ENCODE measurements around the gene EFCAB8.
"Not testable (repeated sequence)": the region's sequence is repeated elsewhere in the genome, so short reads cannot be mapped to it uniquely, and the experiment has no call there.

Gene EFCAB8

DNA sequence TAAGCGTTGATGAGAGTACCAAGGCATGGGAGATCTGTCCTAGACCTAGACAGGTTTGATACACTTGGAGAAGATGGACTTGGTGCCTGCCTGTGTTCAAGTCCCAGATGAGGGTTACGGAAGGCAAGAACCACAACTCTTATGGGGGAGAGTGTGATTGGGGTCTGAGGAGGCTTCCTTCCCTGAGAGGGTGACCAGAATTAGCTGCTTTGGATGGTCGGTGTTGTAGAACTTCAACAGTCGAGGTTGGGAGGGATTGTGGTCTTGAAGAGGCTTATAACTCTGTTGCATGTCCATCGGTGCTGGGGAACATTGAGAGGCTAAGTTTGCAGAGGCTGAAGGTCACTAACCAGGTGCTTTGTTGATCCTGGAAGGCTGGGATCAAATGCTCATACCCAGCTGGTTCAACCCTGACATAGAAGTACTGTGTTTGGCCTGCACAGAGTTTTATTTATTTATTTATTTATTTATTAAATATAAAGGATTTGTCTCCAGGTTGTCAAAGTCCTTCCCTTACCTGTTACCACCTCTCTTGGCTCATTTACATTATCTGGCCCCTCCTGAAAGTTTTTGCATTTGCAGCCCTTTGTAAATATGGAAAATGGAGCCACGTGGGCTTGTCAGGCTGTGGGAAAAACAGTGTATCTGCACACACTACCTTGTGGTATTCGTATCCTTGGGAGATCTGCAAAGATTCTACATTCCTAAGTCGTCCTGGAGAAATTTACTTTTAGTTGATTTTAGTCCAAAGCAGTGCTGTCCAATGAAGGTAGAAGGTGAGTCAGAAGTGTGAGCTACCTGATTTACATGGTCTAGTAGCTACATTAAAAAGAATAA, 15.8 kb upstream of the EFCAB8 start:
- DNase-seq = no peak

DNA sequence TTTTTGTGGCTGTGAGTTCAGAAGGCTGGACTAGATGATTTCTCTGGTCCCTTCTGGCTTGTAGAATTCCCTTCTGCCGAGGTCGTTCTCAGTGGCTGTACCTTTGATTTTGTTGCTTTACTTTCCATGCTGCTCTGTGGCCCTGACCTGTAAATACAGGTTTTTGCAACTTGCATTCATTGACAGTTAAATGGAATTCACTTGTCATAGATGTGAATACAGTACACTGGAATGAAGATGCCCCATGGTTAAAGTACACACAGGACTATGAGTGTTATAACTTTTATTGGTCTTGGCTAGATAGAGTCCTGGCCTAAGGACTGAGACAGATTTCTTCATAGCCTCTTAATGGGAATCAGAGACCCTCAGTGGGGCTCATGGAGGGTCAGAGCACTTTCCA, 12.9 kb upstream of the EFCAB8 start:
- no peak for DNase-seq

DNA sequence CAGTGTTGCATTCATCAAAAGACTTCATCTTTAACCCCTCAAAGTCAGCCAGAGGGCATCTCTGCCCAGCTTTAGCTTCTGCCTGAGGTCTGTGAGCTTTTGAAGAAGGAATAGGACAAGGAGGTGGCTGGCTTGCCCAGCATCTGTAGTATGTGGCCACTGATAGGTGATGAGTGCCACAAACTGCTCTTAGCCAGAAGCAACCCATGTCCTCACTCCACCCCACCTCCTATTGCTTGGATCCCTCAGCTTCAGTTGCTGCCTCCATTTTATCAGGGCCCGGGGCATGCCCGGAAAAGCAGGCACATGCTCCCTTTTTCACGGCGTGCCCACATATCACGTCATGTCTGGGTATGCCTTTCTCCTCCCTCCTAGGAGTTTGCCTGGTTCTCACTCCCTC, 11.9 kb upstream of the EFCAB8 start:
- no peak for DNase-seq

DNA sequence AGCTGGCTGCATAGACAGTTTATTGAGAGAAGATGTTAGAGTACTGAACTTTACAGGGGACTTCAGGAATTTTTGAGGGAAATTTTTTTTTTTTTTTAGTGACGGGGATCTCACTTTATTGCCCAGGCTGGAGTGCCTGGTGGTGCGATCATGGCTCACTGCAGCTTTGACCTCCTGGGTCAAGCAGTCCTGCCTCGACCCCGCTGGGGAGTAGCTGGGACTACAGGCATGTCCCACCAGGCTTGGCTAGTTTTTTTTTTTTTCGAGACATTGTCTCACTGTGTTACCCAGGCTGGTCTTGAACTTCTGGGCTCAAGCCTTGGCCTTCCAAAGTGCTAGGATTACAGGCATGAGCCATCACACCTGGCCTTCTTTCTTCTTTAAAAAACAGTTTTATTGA, 10.8 kb upstream of the EFCAB8 start:
- no peak for DNase-seq

- no peak for DNase-seq
Measured at GRCh38 chr20:32848846-32849245, 9.9 kb upstream of the EFCAB8 start.

DNA sequence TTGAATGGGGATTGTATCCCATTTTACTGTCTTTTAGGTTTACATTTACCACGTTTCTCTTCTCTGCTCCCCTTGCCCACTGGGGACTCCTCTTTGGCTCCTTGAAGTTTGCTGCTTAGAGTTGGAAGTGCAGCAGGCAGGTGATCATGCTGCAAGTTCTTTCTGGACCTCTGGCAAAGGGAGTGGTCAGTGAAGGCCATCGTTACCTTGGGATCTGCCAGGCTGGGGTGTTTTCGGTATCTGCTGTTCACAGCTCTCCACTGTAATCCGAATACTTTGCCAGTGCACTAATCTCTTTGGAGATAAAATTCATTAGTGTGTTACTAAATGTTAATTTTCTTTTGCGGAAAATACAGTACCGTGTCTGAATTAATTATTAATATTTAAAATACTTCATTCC, 9.1 kb upstream of the EFCAB8 start:
- DNase-seq = no peak

- DNase-seq = no peak
Measured at GRCh38 chr20:32855387-32855786, 3.3 kb upstream of the EFCAB8 start.

- no peak for DNase-seq
Measured at GRCh38 chr20:32858189-32858588, 534 bp upstream of the EFCAB8 start.

DNA sequence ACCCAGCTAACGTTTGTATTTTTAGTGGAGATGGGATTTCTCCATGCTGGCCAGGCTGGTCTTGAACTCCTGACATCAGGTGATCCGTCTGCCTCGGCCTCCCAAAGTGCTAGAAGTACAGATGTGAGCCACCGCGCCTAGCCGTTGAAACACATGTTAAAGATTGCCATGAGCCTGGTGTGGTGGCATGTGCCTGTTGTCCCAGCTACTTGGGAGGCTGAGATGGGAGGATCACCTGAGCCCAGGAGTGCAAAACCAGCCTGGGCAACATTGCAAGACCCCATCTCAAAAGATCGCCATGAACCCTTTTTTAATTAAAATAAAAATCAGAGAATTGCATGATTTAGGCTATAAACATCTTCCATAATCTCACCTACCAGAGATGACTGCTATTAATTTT, 2.7 kb downstream of the EFCAB8 start:
- DNase-seq = no peak

- DNase-seq = no peak
Measured at GRCh38 chr20:32869562-32869961, 10.8 kb downstream of the EFCAB8 start.

GRCh38 chr20:32870526-32870925, 11.8 kb downstream of the EFCAB8 start:
- not testable (repeated sequence) for DNase-seq

- DNase-seq = no peak
Measured at GRCh38 chr20:32870985-32871384, 12.3 kb downstream of the EFCAB8 start.

GRCh38 chr20:32871627-32872160, 13.0 kb downstream of the EFCAB8 start:
- no peak for DNase-seq

DNA sequence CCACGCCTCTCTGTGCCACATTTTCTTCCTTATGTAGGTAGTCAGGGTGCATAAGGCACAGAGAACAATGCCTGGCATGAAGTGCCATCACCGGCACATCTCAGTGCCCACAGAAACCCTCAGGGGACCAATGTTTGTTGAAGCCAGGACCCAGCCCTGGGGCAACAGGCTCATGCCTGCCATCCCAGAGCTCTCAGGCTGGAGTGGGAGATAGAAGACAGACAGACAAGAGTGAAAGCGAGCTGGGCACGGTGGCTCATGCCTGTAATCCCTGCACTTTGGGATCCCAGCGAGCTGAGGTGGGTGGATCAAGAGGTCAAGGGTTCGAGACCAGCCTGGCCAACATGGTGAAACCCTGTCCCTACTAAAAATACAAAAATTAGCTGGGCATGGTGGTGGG, 13.5 kb downstream of the EFCAB8 start:
- no peak for DNase-seq

DNA sequence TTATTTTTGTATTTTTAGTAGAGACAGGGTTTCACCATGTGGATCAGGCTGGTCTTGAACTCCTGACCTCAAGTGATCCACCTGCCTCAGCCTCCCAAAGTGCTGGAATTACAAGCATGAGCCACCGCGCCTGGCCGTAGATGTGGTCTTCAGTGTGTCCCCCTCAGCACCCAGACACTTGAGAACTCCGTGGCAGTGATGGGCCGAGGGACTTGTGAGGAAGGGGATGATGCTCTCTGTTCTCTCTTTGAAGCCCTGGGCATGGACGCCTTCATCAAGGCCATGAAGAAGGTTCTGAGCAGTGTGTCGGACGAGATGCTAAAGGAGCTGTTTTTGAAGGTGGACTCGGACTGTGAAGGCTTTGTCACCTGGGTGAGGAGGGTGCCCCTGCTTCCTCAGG, 16.9 kb downstream of the EFCAB8 start:
- DNase-seq = no peak

GRCh38 chr20:32877507-32877906, 18.8 kb downstream of the EFCAB8 start:
- no peak for DNase-seq

GRCh38 chr20:32878820-32879219, 20.1 kb downstream of the EFCAB8 start:
- DNase-seq = no peak

GRCh38 chr20:32879538-32879937, 20.8 kb downstream of the EFCAB8 start:
- no peak for DNase-seq

DNA sequence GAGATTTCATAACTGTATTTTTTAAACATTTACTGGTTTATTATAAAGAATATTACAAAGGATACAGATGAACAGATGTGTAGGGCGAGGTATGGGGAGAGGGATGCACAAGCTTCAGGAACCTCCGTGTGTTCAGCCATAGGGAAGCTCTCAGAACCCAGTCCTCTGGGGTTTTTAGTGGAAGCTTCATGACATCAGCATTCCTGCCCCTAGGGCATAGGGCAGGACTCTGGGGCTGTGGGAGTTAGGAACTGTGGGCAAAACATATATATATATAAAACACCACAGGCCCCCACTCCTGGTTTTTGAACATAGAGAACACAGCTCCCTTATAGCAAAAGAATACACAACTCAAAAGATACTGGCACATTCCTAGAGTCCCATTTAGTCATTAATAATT, 21.9 kb downstream of the EFCAB8 start:
- no peak for DNase-seq

- no peak for DNase-seq
Measured at GRCh38 chr20:32883081-32883480, 24.4 kb downstream of the EFCAB8 start.

DNA sequence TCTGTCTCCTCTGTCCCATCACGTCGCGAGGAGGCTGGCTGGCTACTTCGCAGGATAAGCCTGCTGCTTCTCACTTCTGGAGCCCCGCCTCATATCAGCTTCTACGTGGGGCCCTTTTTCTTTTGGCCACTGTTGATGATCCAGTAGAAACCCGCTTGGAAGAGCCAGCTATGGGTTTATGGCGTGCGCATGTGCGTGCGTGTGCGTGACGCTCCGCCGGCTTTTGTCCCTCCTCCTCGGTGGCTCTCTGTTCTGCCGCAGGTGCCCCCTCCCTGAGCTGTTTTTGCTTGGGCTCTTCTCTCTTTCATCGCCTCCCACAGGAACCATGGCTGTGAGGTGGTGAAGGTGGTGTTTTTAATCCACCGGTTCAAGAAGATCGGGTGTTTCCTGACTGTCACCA, 26.5 kb downstream of the EFCAB8 start:
- DNase-seq = no peak

DNA sequence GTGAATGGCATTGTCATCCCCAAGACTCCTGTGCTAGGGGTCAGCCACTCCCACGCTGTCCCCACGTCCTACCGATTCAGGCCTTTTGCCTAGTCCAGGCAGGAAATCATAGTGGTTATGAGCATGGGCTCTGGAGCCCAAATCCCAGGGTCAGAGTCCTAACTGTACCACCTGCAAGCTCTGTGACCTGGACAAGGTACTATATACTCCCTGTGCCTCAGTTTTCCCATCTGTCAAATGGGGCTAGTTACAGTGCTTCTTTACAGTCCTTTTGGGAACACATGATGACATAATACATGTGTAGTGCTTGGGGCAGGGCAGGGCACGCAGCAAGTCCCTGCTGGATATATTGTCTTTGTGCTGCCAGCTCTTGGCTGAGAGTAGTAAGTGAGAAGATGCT, 27.2 kb downstream of the EFCAB8 start:
- no peak for DNase-seq

GRCh38 chr20:32886652-32887051, 27.9 kb downstream of the EFCAB8 start:
- no peak for DNase-seq

DNA sequence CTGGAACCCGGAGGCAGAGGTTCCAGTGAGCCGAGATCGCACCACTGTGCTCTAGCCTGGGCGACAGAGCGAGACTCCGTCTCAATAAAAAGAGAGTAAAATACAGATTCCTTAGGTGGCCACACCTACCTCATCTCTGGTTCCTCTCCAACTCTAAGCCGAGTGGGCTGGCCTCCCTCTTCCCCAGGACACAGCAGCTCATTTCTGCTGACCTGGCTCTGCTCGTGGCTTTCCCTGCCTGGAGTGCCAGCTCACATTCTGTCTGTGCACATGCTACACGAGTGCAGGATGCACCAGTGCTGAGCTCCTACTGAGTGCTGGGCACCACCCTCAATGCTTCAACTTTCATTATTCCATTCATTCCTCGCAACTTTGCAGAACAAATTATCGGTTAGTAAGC, 28.8 kb downstream of the EFCAB8 start:
- no peak for DNase-seq

DNA sequence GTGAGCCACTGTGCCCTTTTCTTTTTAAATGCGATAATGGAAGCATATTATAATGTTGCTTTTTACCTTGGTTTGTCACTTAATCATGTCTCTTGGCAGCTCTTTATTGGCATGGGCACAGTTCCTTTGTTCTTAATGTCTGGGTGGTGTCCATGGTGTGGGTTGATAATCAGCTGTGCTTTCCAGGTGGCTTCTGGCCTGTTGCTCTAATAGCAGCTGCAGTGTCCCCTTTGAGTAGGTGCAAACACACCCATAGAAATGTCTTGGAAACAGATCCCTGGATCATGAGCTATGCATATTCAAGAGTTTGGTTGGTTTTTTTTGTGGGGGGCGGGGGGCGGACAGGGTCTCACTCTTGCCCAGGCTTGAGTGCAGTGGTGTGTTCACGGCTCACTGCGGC, 29.9 kb downstream of the EFCAB8 start:
- DNase-seq = no peak
